GM10248 (cell line): ENCODE measurements around the gene RRP12.

Experiments used
- CTCF ChIA-PET: fragments of 300-600 bp; sonication (Branson Sonifier 250); formaldehyde crosslinking; extraction: SDS; loops from one replicate; lab custom pipeline; 2021; ENCODE audit warnings: antibody characterized with exemption; lab: Yijun Ruan, JAX
- POLR2A ChIA-PET: fragments of 350-650 bp; sonication (Branson Sonifier 250); formaldehyde crosslinking; extraction: SDS; loops from one replicate; lab custom pipeline; 2020; ENCODE audit warnings: antibody characterized with exemption; lab: Yijun Ruan, JAX
- DNase-seq: peaks from one replicate; pipeline ENCODE4 v3.0.0; 2012; ENCODE audit errors: extremely low spot score
- CTCF ChIP-seq: IDR thresholded peaks from 2 replicates; pipeline ENCODE4 v1.5.1; 2012; ENCODE audit warnings: mild to moderate bottlenecking, low read depth; ENCODE audit errors: extremely low read depth, missing control alignments, control extremely low read depth

Gene RRP12

DNA sequence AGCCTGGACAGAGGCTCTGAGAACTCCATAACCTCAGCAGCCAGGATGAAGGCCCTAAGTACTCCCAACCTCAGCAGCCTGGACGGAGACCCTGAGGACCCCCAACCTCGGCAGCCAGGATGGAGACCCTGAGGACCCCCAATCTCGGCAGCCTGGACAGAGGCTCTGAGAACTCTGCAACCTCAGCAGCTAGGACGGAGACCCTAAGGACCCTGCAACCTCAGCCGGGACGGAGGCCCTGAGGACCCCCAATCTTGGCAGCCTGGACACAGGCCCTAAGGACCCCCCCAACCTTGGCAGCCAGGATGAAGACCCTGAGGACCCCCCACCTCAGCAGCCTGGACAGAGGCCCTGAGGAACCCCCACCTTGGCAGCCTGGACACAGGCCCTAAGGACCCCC is 16.5 kb downstream of the RRP12 start:
- ChIA-PET CTCF (no interaction called here), POLR2A (no interaction called here)
- DNase-seq, result no peak
- TF ChIP-seq CTCF, result no peak

GRCh38 chr10:97384156-97384555 is 17.0 kb downstream of the RRP12 start:
- no peak for TF ChIP-seq CTCF

GRCh38 chr10:97383159-97383558 is 18.0 kb downstream of the RRP12 start:
- ChIA-PET POLR2A (no interaction called here), CTCF (interaction anchor here (0.9 kb wide), 1 partner anchor 18 kb away, joined by 4 read pairs; the partner anchor contains the start of gene RRP12)
- TF ChIP-seq CTCF, result no peak
- DNase-seq, result no peak

More at GRCh38 chr10:97384156-97384555, 17.0 kb downstream of the RRP12 start:
- CTCF ChIA-PET, result no interaction called here
- no peak for DNase-seq
- POLR2A ChIA-PET, result no interaction called here

GRCh38 chr10:97381626-97382025 is 19.5 kb downstream of the RRP12 start:
- POLR2A ChIA-PET, result no interaction called here
- TF ChIP-seq CTCF, result no peak
- CTCF ChIA-PET, result no interaction called here
- no peak for DNase-seq

DNA sequence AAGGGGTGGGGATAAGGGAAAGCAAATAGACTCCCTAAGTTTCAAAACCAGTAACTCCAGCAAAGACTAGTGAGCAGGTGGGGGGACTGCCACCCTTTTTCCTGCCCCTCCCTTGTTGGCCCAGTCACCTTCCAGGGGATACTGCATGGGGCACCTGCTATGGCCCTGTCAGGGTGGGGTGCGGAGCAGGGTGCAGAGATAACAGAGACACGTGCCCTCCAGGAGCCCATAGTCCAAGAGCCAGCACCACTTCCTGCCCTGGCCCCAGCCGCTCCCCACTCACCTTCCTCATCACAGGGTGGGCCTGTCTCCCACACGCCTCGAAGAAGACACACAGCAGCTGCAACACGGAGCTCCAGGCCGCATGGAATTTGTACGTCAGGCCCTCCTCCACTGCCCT is 20.6 kb downstream of the RRP12 start:
- no peak for DNase-seq
- POLR2A ChIA-PET, result no interaction called here
- no peak for TF ChIP-seq CTCF
- CTCF ChIA-PET, result no interaction called here

GRCh38 chr10:97378933-97379921 is 21.9 kb downstream of the RRP12 start:
- TF ChIP-seq CTCF, result no peak
- CTCF ChIA-PET, result no interaction called here
- DNase-seq, result no peak
- POLR2A ChIA-PET, result no interaction called here
